H54 (cell line): ENCODE data around the gene TRAP1.

Source experiments
- DNase-seq: peaks from one replicate; pipeline ENCODE4 v3.0.0; 2011; ENCODE audit warnings: low spot score, mixed read lengths; ENCODE audit not compliant: insufficient read length
- FAIRE-seq: peaks from 3 replicates; lab custom pipeline; 2011; peaks lifted over from hg19 to GRCh38; lab: Jason Lieb, UNC
- POLR2A ChIP-seq: IDR thresholded peaks from 2 replicates; pipeline ENCODE4 v1.6.1; 2011; ENCODE audit warnings: low read depth, mild to moderate bottlenecking, low read length

The TRAP1 gene

GRCh38 chr16:3646348-3646920 is 70.9 kb downstream of the TRAP1 start:
- TF ChIP-seq POLR2A, result no peak
- FAIRE-seq (no peak), DNase-seq (no peak)

GRCh38 chr16:3645504-3646347 is 71.6 kb downstream of the TRAP1 start:
- no peak for DNase-seq
- no peak for TF ChIP-seq POLR2A
- FAIRE-seq, result no peak

- TF ChIP-seq POLR2A, result no peak
- FAIRE-seq (no peak), DNase-seq (no peak)
Observed at GRCh38 chr16:3645108-3645503, 72.2 kb downstream of the TRAP1 start.

GRCh38 chr16:3643095-3643730 is 74.1 kb downstream of the TRAP1 start:
- no peak for FAIRE-seq
- no peak for DNase-seq
- no peak for TF ChIP-seq POLR2A

GRCh38 chr16:3642397-3643094 is 74.8 kb downstream of the TRAP1 start:
- TF ChIP-seq POLR2A, result no peak
- DNase-seq (no peak), FAIRE-seq (no peak)

GRCh38 chr16:3641801-3642396 is 75.4 kb downstream of the TRAP1 start:
- DNase-seq (no peak), FAIRE-seq (no peak)

GRCh38 chr16:3640632-3641501 is 76.5 kb downstream of the TRAP1 start:
- DNase-seq (no peak), FAIRE-seq (no peak)
- no peak for TF ChIP-seq POLR2A

More at GRCh38 chr16:3641801-3642396, 75.4 kb downstream of the TRAP1 start:
- no peak for TF ChIP-seq POLR2A

GRCh38 chr16:3640207-3640606 is 77.1 kb downstream of the TRAP1 start:
- no peak for TF ChIP-seq POLR2A
- no peak for FAIRE-seq
- DNase-seq, result no peak

GRCh38 chr16:3638916-3639644 is 78.2 kb downstream of the TRAP1 start:
- TF ChIP-seq POLR2A, result no peak
- FAIRE-seq (no peak), DNase-seq (no peak)

GRCh38 chr16:3637371-3637923 is 79.9 kb downstream of the TRAP1 start:
- no peak for FAIRE-seq
- no peak for DNase-seq

GRCh38 chr16:3625911-3626732 is 91.2 kb downstream of the TRAP1 start:
- FAIRE-seq, result no peak

More at GRCh38 chr16:3637371-3637923, 79.9 kb downstream of the TRAP1 start:
- TF ChIP-seq POLR2A, result no peak

GRCh38 chr16:3625331-3625730 is 92.0 kb downstream of the TRAP1 start:
- FAIRE-seq (no peak), DNase-seq (no peak)
- no peak for TF ChIP-seq POLR2A

More at GRCh38 chr16:3625911-3626732, 91.2 kb downstream of the TRAP1 start:
- no peak for DNase-seq
- no peak for TF ChIP-seq POLR2A
